ENCODE data around the gene HCST. TPM values are rescaled to one million over a fixed set of nuclear protein-coding genes. Genes with fewer than 3 reads are reported as not detected.
A peak's percentile ranks its signal among the peaks of the same experiment; 100 is the strongest.

Gene HCST
- total and polyA plus RNA-seq, 2 of the 13 experiments (the other 11 are each of a cell fraction or from before 2014, with no cell fraction given): 0.24 to 1.2 TPM

DNA sequence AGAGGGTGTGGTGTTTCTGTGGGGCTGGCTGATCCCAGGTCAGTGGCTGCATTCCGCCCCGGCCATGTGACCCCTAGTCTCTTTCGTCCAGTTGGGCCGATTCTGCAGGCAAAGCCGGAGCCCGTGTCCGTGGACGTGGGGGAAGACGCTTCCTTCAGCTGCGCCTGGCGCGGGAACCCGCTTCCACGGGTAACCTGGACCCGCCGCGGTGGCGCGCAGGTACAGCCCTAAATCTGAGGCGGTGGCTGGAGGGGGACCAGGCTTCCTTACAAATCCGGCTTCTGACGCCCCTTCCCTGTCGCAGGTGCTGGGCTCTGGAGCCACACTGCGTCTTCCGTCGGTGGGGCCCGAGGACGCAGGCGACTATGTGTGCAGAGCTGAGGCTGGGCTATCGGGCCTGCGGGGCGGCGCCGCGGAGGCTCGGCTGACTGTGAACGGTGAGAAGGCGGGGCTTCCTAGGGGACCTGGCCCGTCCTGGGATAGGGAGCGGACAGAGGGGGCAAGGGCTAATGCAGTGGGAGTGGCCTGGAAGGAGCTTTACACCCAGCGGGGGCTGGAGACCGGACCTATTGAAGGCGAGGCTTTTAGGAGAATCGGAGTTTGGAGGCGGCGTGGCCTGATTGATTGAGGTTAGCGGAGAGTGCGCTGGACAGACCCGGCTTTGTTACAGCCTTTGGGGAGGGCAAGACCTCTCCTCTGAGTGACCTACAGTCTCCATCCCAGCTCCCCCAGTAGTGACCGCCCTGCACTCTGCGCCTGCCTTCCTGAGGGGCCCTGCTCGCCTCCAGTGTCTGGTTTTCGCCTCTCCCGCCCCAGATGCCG is 41.3 kb upstream of the HCST start (continued):
- TF ChIP-seq, protein P1, sequence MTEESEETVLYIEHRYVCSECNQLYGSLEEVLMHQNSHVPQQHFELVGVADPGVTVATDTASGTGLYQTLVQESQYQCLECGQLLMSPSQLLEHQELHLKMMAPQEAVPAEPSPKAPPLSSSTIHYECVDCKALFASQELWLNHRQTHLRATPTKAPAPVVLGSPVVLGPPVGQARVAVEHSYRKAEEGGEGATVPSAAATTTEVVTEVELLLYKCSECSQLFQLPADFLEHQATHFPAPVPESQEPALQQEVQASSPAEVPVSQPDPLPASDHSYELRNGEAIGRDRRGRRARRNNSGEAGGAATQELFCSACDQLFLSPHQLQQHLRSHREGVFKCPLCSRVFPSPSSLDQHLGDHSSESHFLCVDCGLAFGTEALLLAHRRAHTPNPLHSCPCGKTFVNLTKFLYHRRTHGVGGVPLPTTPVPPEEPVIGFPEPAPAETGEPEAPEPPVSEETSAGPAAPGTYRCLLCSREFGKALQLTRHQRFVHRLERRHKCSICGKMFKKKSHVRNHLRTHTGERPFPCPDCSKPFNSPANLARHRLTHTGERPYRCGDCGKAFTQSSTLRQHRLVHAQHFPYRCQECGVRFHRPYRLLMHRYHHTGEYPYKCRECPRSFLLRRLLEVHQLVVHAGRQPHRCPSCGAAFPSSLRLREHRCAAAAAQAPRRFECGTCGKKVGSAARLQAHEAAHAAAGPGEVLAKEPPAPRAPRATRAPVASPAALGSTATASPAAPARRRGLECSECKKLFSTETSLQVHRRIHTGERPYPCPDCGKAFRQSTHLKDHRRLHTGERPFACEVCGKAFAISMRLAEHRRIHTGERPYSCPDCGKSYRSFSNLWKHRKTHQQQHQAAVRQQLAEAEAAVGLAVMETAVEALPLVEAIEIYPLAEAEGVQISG (CRISPR knock-in tag; IDR thresholded peaks at IDR 0.05): peak; percentile 13; the same call in 1 of the 2 replicates
- TF ChIP-seq ZNF644 (CRISPR knock-in tag; IDR thresholded peaks at IDR 0.05; ENCODE audit: low read depth) (no peak), TARDBP (CRISPR knock-in tag; IDR thresholded peaks at IDR 0.05) (peak; percentile 55; the same call in 1 of the 2 replicates), NCOA5 (CRISPR knock-in tag; IDR thresholded peaks at IDR 0.05) (no peak), ZFP36L2 (CRISPR knock-in tag; IDR thresholded peaks at IDR 0.05) (no peak), ZNF230 (CRISPR knock-in tag; IDR thresholded peaks at IDR 0.05) (no peak), CREM (IDR thresholded peaks at IDR 0.05) (no peak), CREM (CRISPR knock-in tag; IDR thresholded peaks at IDR 0.05) (no peak), POLR2A (IDR thresholded peaks at IDR 0.05; ENCODE audit: insufficient read depth in 1 of 2, low read depth in 2 of 2, low read length in 2 of 2) (0 out of 4 replicates have a peak, but pooled peaks of 1 of the 2 experiments have one; percentile 27), SP5 (CRISPR knock-in tag; IDR thresholded peaks at IDR 0.05; ENCODE audit: borderline replicate concordance, low read depth) (no peak; the same call in 1 of the 2 replicates), ZNF292 (CRISPR knock-in tag; IDR thresholded peaks at IDR 0.05; ENCODE audit: borderline replicate concordance, low read depth) (0 out of 2 replicates have a peak, but pooled peaks have one; percentile 32), SMARCC2 (IDR thresholded peaks at IDR 0.05) (no peak), MED1 (CRISPR knock-in tag; IDR thresholded peaks at IDR 0.05) (no peak), ZNF224 (CRISPR knock-in tag; IDR thresholded peaks at IDR 0.05) (no peak), ZNF629 (CRISPR knock-in tag; conservative IDR thresholded peaks at IDR 0.05) (no peak), MTA1 (CRISPR knock-in tag; IDR thresholded peaks at IDR 0.05; ENCODE audit: borderline replicate concordance) (no peak; the same call in 1 of the 2 replicates), ZNF367 (CRISPR knock-in tag; IDR thresholded peaks at IDR 0.05; ENCODE audit: borderline replicate concordance) (no peak), REXO4 (CRISPR knock-in tag; IDR thresholded peaks at IDR 0.05; ENCODE audit: borderline replicate concordance) (no peak), SMYD3 (CRISPR knock-in tag; IDR thresholded peaks at IDR 0.05) (no peak)
- TF ChIP-seq, protein P2, sequence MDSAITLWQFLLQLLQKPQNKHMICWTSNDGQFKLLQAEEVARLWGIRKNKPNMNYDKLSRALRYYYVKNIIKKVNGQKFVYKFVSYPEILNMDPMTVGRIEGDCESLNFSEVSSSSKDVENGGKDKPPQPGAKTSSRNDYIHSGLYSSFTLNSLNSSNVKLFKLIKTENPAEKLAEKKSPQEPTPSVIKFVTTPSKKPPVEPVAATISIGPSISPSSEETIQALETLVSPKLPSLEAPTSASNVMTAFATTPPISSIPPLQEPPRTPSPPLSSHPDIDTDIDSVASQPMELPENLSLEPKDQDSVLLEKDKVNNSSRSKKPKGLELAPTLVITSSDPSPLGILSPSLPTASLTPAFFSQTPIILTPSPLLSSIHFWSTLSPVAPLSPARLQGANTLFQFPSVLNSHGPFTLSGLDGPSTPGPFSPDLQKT (CRISPR knock-in tag; IDR thresholded peaks at IDR 0.05; ENCODE audit: borderline replicate concordance): no peak
- TF ChIP-seq, protein P3, sequence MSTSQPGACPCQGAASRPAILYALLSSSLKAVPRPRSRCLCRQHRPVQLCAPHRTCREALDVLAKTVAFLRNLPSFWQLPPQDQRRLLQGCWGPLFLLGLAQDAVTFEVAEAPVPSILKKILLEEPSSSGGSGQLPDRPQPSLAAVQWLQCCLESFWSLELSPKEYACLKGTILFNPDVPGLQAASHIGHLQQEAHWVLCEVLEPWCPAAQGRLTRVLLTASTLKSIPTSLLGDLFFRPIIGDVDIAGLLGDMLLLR (CRISPR knock-in tag; IDR thresholded peaks at IDR 0.05): 0 out of 2 replicates have a peak, but pooled peaks have one; percentile 27
- TF ChIP-seq, protein P4, sequence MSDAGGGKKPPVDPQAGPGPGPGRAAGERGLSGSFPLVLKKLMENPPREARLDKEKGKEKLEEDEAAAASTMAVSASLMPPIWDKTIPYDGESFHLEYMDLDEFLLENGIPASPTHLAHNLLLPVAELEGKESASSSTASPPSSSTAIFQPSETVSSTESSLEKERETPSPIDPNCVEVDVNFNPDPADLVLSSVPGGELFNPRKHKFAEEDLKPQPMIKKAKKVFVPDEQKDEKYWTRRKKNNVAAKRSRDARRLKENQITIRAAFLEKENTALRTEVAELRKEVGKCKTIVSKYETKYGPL (CRISPR knock-in tag; IDR thresholded peaks at IDR 0.05): no peak
- TF ChIP-seq, protein P5, sequence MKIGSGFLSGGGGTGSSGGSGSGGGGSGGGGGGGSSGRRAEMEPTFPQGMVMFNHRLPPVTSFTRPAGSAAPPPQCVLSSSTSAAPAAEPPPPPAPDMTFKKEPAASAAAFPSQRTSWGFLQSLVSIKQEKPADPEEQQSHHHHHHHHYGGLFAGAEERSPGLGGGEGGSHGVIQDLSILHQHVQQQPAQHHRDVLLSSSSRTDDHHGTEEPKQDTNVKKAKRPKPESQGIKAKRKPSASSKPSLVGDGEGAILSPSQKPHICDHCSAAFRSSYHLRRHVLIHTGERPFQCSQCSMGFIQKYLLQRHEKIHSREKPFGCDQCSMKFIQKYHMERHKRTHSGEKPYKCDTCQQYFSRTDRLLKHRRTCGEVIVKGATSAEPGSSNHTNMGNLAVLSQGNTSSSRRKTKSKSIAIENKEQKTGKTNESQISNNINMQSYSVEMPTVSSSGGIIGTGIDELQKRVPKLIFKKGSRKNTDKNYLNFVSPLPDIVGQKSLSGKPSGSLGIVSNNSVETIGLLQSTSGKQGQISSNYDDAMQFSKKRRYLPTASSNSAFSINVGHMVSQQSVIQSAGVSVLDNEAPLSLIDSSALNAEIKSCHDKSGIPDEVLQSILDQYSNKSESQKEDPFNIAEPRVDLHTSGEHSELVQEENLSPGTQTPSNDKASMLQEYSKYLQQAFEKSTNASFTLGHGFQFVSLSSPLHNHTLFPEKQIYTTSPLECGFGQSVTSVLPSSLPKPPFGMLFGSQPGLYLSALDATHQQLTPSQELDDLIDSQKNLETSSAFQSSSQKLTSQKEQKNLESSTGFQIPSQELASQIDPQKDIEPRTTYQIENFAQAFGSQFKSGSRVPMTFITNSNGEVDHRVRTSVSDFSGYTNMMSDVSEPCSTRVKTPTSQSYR (CRISPR knock-in tag; IDR thresholded peaks at IDR 0.05; ENCODE audit: borderline replicate concordance): no peak
